GM18507 (cell line): ENCODE results near the gene INO80C.

Source experiments
- DNase-seq: peaks from one replicate; pipeline ENCODE4 v3.0.0; 2011; ENCODE audit warnings: low read depth; ENCODE audit not compliant: insufficient read length; ENCODE audit errors: extremely low spot score
- FAIRE-seq: peaks from 2 replicates; lab custom pipeline; 2011; peaks lifted over from hg19 to GRCh38; lab: Jason Lieb, UNC

The INO80C gene

GRCh38 chr18:35514283-35514682 is 16.5 kb upstream of the INO80C start:
- FAIRE-seq, result no peak
- DNase-seq, result no peak

DNA sequence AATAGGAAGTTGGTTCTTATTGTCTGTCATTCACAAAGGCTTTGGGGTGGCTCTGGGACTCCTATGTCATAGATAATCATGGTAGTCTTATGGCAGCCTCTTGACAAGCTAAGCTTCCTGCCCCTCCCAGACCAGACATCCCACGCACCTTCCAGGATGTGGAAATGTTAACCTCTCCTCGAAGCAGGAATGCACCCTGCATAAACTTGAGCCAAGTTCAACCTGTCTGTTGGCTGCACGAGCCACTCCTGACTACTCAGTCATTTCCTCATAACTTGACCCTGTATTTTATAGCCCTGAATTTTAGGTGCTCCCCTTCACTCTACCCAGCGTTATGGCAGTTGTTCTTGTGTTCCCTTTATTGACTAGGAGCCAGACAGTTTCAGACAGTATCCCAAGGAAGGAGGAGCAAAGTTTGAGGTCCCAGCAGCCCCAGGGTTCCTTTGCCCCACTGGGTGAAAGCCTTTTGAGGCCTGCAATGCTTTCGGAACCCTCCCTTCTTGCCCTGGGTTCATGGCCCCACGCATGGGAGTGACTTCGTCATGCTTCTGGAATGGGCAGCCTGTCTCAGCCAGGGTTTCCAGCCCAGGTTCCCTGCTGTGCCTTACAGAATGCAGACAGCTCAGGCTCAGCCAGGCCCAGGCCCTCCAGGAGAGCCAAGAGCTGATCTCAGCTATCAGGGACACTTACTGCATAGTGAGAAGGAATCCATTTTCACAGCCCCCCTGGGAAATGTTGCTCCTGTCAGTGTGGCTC is 15.6 kb upstream of the INO80C start:
- DNase-seq, result no peak
- no peak for FAIRE-seq

- FAIRE-seq, result no peak
Measured at GRCh38 chr18:35512761-35513160, 15.0 kb upstream of the INO80C start.

GRCh38 chr18:35511833-35512232 is 14.1 kb upstream of the INO80C start:
- FAIRE-seq (no peak), DNase-seq (no peak)

More at GRCh38 chr18:35512761-35513160, 15.0 kb upstream of the INO80C start:
- no peak for DNase-seq

DNA sequence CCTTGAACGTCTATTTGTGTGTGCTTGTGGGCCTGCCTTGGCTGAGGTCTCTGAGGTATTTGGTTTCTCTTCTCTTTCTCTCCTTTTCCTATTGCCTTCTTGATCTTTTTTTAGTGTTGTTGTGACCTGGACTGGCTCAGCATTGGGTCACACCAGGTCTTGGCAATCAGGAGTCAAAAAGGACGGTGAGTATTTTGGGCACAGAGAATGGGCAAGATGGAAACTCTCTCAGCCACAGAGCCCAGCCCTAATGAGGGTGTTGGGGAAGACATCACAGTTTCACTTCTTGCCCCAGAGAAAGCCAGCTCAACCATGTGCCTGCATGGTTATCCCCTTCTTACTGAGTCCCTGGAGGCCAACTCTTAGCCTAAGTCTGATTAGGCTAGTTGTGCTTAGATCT is 13.7 kb upstream of the INO80C start:
- FAIRE-seq (peak; percentile 84), DNase-seq (no peak)

DNA sequence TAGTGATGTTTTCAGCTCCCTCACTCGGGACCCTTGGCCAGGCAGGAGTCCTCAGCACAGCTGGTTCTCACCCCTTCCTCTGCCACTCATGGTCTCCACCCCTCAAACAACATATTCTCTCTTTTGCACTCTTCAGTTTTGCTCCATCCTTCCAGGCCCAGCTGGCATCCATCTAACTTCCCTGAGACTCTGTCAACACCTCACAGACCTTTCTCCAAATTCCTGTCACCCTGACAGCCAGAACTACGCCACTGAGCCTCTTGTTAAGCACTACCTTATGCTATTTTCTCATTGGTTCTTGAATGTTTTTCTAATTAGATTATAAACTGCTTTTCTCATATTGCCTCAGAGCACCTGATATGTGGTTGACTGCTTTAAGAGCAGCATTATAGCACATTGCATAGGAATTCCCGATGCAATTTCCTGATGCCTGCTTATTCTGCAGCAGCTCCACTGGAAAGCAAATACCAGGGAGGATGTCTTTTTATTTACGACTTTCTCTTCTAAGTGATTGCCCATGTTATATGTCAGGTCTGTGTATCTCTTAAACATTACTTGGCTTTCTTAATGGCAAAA is 12.4 kb upstream of the INO80C start:
- DNase-seq (no peak), FAIRE-seq (no peak)

GRCh38 chr18:35508746-35509338 is 11.1 kb upstream of the INO80C start:
- DNase-seq (no peak), FAIRE-seq (no peak)

DNA sequence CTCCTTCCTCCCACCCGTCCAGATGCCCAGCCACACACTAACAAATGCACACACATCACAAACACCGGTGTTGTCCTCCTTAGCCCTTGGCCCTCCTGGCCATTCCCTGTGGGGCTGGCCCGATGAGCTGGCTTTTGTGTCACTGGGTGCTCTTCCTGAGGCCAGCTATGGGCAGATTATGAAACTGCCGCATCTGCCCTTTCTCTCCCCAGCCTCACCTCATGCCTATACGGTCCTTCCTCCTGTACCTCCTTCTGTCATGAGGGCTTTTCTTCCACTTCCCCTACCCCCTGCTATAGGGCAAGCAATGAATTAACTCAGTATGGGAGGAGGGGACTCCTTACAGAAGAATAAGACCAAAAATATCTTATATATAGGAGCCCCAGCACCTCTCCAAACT is 10.3 kb upstream of the INO80C start:
- FAIRE-seq (no peak), DNase-seq (no peak)

DNA sequence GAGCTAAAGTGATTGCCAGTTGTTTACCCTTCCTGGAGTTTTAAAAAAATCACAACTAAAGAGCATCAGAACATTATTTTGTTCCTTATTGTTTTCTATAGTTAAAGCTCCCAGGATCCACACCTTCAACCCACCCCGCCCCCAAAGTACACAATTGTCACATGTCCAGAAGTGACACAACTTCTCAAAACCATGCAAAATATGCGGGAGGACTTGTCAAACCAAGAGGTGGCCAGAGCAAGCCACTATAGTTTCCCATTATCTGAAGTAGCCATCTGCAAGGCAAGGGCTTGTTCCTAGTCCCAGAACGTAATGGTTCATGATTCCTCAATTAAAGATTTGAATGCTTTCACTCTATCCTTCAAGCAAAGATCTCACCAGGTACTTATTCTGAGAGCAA is 9.9 kb upstream of the INO80C start:
- DNase-seq (no peak), FAIRE-seq (no peak)

GRCh38 chr18:35507192-35507591 is 9.4 kb upstream of the INO80C start:
- FAIRE-seq, result no peak

GRCh38 chr18:35506024-35506712 is 8.4 kb upstream of the INO80C start:
- DNase-seq, result no peak
- no peak for FAIRE-seq

More at GRCh38 chr18:35507192-35507591, 9.4 kb upstream of the INO80C start:
- DNase-seq, result no peak

GRCh38 chr18:35504996-35505395 is 7.2 kb upstream of the INO80C start:
- FAIRE-seq, result no peak

GRCh38 chr18:35502052-35502451 is 4.3 kb upstream of the INO80C start:
- DNase-seq (no peak), FAIRE-seq (no peak)

More at GRCh38 chr18:35504996-35505395, 7.2 kb upstream of the INO80C start:
- no peak for DNase-seq

DNA sequence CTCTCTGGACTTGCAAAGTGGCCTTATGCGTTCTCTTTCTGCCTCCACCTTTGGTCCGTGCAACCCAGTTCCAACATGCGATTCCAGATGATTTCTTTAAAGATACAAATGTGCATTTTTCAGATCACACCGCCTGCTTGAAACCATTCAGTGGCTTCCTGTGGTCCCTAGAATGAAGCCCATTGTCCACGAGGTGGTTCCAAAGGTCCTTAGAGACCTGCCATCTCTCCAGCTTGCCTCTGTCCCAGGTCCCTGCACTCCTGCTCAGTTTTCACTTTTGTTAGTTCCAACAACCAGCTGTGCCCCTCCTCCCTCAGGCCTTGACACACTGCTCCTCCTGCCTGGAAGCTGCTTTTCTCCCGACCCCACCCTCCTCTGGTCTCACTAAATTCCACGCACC is 3.6 kb upstream of the INO80C start:
- DNase-seq (no peak), FAIRE-seq (no peak)

GRCh38 chr18:35500113-35500512 is 2.4 kb upstream of the INO80C start:
- no peak for FAIRE-seq
- DNase-seq, result no peak

- DNase-seq (no peak), FAIRE-seq (no peak)
Measured at GRCh38 chr18:35497027-35497369, 762 bp downstream of the INO80C start.

GRCh38 chr18:35495536-35496314 is 2.0 kb downstream of the INO80C start:
- FAIRE-seq, result no peak
- no peak for DNase-seq

DNA sequence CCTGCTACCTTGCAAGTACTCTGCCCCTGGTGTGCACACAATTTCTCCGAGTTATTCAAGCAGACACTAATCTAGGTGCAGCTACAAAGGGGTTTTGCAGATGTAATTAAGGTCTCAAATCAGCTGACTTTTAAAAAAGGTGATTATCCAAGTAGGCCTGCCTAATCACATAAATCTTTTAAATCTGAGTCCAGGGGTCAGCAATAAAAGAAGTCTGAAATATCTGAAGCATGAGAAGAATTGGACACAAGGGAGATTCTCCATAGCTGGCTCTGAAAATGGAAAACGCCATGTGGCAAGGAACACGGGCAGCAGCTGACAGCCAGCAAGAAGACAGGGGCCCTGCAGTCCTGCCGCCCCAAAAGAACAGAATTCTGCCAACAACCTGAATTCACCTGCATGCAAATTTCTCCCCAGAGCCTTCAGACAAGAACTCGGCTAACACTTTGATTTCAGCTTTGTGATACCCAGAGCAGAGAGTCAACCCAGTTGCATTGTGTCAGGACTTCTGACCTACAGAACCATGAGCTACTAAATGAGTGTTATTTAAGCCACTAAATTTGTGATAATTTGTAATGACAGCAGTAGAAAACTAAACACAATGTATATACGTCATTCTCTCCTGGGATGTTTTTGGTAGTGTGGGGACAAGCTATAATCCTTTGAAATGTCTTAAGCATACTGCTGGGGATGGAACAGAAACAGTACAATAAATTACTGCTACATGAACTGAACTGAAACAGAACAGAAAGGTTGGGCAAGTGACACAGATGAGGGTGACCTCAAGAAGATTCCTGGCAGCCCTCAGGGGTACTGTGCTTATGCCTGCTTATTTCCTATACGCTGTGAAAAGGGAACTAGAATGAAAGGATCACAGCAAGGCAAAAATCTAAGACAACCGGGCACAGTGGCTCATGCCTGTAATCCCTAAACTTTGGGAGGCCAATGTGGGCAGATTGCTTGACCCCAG is 3.2 kb downstream of the INO80C start:
- no peak for FAIRE-seq
- DNase-seq, result no peak

DNA sequence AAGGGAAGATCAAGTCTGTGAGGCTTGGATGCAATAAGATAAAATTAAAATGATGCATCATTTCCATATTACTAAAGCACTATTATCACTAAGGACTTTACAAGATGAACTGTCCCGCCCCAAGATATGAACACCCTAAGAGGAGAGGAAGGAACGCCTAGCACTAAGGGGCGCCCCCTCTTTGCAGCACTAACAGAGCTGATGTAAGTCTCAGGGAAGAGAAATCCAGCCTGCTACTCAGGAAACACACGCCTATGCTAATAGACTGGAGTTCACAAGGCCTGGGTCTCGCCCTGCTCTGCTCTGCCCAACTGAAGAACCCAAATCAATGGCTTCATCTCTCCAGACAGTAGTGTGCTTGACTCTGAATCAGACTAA is 6.1 kb downstream of the INO80C start:
- no peak for DNase-seq
- FAIRE-seq, result no peak
